HG03175 (cell line): ENCODE measurements around the gene UBA52.

Source experiments
- ATAC-seq: cut with Tn5 transposase; IDR thresholded peaks from one replicate; pipeline ENCODE4 v1.9.1; 2021; ENCODE audit warnings: mild to moderate bottlenecking, moderate library complexity; ENCODE audit not compliant: unreplicated experiment

UBA52 gene

GRCh38 chr19:18607226-18608101 lies 35.8 kb downstream of the UBA52 start:
- no peak for ATAC-seq

GRCh38 chr19:18608102-18608804 lies 36.6 kb downstream of the UBA52 start:
- no peak for ATAC-seq

- ATAC-seq, result no peak
These were observed 37.4 kb downstream of the UBA52 start for GRCh38 chr19:18608805-18609716.

- ATAC-seq, result no peak
These were observed 38.0 kb downstream of the UBA52 start for GRCh38 chr19:18609717-18610051.

GRCh38 chr19:18610245-18610555 lies 38.5 kb downstream of the UBA52 start:
- ATAC-seq, result no peak

- no peak for ATAC-seq
These were observed 39.1 kb downstream of the UBA52 start for GRCh38 chr19:18610556-18611326.

- no peak for ATAC-seq
These were observed 39.8 kb downstream of the UBA52 start for GRCh38 chr19:18611327-18612050.

- no peak for ATAC-seq
These were observed 40.6 kb downstream of the UBA52 start for GRCh38 chr19:18612051-18612771.

GRCh38 chr19:18612772-18613588 lies 41.3 kb downstream of the UBA52 start, which contains the start of gene TMEM59L:
Gene TMEM59L (plus strand): TSS chr19:18612870. CDS start chr19:18612959, 89 bp downstream.
- ATAC-seq, result no peak

GRCh38 chr19:18613589-18614234 lies 42.1 kb downstream of the UBA52 start:
- no peak for ATAC-seq

GRCh38 chr19:18616023-18616422 lies 44.4 kb downstream of the UBA52 start:
- no peak for ATAC-seq

- ATAC-seq, result no peak
These were observed 45.9 kb downstream of the UBA52 start for GRCh38 chr19:18617562-18617961.

- ATAC-seq, result no peak
These were observed 46.6 kb downstream of the UBA52 start for GRCh38 chr19:18618236-18618635.

GRCh38 chr19:18620311-18620710 lies 48.7 kb downstream of the UBA52 start:
- no peak for ATAC-seq

- no peak for ATAC-seq
These were observed 49.2 kb downstream of the UBA52 start for GRCh38 chr19:18620902-18621301.

GRCh38 chr19:18626906-18627305 lies 55.2 kb downstream of the UBA52 start:
- ATAC-seq, result no peak
